8988T (cell line): Measurements from ENCODE around the gene SUCLA2.
"Not testable (repeated sequence)": the region's sequence is repeated elsewhere in the genome, so short reads cannot be mapped to it uniquely, and the experiment has no call there.

ENCODE experiments used
- DNase-seq: peaks from one replicate; pipeline ENCODE4 v3.0.0; 2011

SUCLA2 gene

GRCh38 chr13:47990920-47991466, 10.1 kb downstream of the SUCLA2 start:
- DNase-seq, result no peak

GRCh38 chr13:47990427-47990826, 10.6 kb downstream of the SUCLA2 start:
- DNase-seq, result no peak

GRCh38 chr13:47983070-47983469, 18.0 kb downstream of the SUCLA2 start:
- no peak for DNase-seq

- DNase-seq, result no peak
Measured at GRCh38 chr13:47976325-47976724, 24.7 kb downstream of the SUCLA2 start.

- no peak for DNase-seq
Measured at GRCh38 chr13:47964863-47965262, 36.2 kb downstream of the SUCLA2 start.

GRCh38 chr13:47962237-47962636, 38.8 kb downstream of the SUCLA2 start:
- DNase-seq, result no peak

GRCh38 chr13:47959468-47960247, 41.4 kb downstream of the SUCLA2 start:
- no peak for DNase-seq

- DNase-seq, result no peak
Measured at GRCh38 chr13:47957073-47957472, 44.0 kb downstream of the SUCLA2 start.

GRCh38 chr13:47955836-47956235, 45.2 kb downstream of the SUCLA2 start:
- no peak for DNase-seq

GRCh38 chr13:47949799-47950198, 51.3 kb downstream of the SUCLA2 start:
- no peak for DNase-seq

- DNase-seq, result no peak
Measured at GRCh38 chr13:47945738-47946137, 55.3 kb downstream of the SUCLA2 start.

GRCh38 chr13:47945146-47945545, 55.9 kb downstream of the SUCLA2 start:
- DNase-seq, result not testable (repeated sequence)

- no peak for DNase-seq
Measured at GRCh38 chr13:47934371-47934770, 66.7 kb downstream of the SUCLA2 start.

GRCh38 chr13:47932950-47933923, 67.8 kb downstream of the SUCLA2 start:
- no peak for DNase-seq

- DNase-seq, result no peak
Measured at GRCh38 chr13:47930649-47931165, 70.4 kb downstream of the SUCLA2 start.

- no peak for DNase-seq
Measured at GRCh38 chr13:47929156-47929555, 71.9 kb downstream of the SUCLA2 start.

GRCh38 chr13:47917022-47917574, 84.0 kb downstream of the SUCLA2 start:
- no peak for DNase-seq

GRCh38 chr13:47908197-47908902, 92.7 kb downstream of the SUCLA2 start:
- DNase-seq, result no peak

- DNase-seq, result no peak
Measured at GRCh38 chr13:47904891-47905290, 96.2 kb downstream of the SUCLA2 start.

- no peak for DNase-seq
Measured at GRCh38 chr13:47904241-47904640, 96.8 kb downstream of the SUCLA2 start.

GRCh38 chr13:47903836-47904235, 97.2 kb downstream of the SUCLA2 start:
- DNase-seq, result no peak

- no peak for DNase-seq
Measured at GRCh38 chr13:47901441-47901840, 99.6 kb downstream of the SUCLA2 start.
